Measurements from ENCODE around the gene WNT5A.

DNA sequence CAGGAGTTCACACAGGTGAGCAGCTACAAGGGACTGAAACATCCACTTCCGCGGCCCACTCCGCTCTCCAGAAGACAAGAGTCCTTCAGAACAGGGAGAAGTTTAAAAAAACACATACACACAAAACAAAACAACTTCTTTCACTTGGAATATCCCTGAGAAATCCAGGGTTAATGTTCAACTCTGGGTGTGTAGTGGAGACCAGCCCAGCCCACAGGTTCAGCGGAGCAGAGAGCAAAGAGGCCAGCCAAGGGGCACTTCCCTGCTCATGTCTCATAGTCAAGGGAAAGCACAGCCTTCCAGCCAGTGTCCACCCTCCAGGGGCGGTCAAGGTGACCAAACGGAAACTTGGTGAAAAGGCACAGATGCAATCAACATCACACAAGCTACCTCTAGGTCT lies 41.6 kb downstream of the WNT5A start:
- TF ChIP-seq, protein P1, sequence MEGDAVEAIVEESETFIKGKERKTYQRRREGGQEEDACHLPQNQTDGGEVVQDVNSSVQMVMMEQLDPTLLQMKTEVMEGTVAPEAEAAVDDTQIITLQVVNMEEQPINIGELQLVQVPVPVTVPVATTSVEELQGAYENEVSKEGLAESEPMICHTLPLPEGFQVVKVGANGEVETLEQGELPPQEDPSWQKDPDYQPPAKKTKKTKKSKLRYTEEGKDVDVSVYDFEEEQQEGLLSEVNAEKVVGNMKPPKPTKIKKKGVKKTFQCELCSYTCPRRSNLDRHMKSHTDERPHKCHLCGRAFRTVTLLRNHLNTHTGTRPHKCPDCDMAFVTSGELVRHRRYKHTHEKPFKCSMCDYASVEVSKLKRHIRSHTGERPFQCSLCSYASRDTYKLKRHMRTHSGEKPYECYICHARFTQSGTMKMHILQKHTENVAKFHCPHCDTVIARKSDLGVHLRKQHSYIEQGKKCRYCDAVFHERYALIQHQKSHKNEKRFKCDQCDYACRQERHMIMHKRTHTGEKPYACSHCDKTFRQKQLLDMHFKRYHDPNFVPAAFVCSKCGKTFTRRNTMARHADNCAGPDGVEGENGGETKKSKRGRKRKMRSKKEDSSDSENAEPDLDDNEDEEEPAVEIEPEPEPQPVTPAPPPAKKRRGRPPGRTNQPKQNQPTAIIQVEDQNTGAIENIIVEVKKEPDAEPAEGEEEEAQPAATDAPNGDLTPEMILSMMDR (conservative IDR thresholded peaks at IDR 0.05 in 1 of 2, IDR thresholded peaks at IDR 0.05 in 1 of 2; ENCODE audit: extremely low read depth in 1 of 2, insufficient read depth in 1 of 2, low read depth in 1 of 2, low read length in 2 of 2): no peak
- TF ChIP-seq EZH2 (IDR thresholded peaks at IDR 0.05; ENCODE audit: borderline replicate concordance, low read length): no peak
